ENCODE measurements around the gene NBAS. TPM values are rescaled to one million over a fixed set of nuclear protein-coding genes. Genes with fewer than 3 reads are reported as not detected.

The NBAS gene
- total RNA-seq, 1 donor from 2014 or later = 61.6 TPM

- Mint-ChIP-seq H3K9me3 (peaks cover 3% of the 10 kb centered on the region), H3K36me3 (ENCODE audit: low read depth) (peaks cover under 1% of the 10 kb centered on the region), H3K27ac (ENCODE audit: unreplicated experiment) (no peak overlapping the region), H3K4me3 (no peak overlapping the region), H3K27me3 (ENCODE audit: low read depth) (no peaks in the 10 kb centered on the region), H3K4me1 (peaks cover 24% of the 10 kb centered on the region)
- TF ChIP-seq CTCF (conservative IDR thresholded peaks at IDR 0.05) = no peak
- no peak for DNase-seq (ENCODE audit: low read depth, low spot score)
These were observed 413.5 kb downstream of the NBAS start for GRCh38 chr2:15147591-15147990.

DNA sequence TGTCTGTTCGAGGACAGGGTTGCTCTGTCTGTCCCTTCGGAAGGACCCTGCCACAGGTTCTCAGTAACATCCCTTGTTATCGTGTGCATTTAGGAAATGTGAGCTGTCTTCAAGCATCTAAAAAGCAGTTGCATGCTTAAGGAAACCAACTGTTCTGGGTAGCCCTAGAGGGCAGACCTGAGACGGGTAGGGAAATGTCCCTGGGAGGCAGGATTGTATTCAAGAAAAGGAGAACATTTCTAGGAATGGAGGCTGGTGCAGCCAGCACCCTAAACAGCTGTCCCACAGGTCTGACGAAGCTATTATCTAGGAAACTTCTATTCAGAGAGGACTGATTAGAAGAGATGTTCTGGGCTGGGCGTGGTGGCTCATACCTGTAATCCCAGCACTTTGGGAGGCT lies 414.2 kb downstream of the NBAS start:
- no peaks in the 10 kb centered on the region for H3K27me3 Mint-ChIP-seq (ENCODE audit: low read depth)
- H3K27ac Mint-ChIP-seq (ENCODE audit: unreplicated experiment) = no peak overlapping the region
- peaks cover 29% of the 10 kb centered on the region for H3K4me1 Mint-ChIP-seq
- DNase-seq (ENCODE audit: low read depth, low spot score) = no peak
- no peak overlapping the region for H3K4me3 Mint-ChIP-seq
- no peaks in the 10 kb centered on the region for H3K36me3 Mint-ChIP-seq (ENCODE audit: low read depth)
- peaks cover 3% of the 10 kb centered on the region for H3K9me3 Mint-ChIP-seq
- TF ChIP-seq CTCF (conservative IDR thresholded peaks at IDR 0.05) = no peak

- Mint-ChIP-seq H3K27me3 (ENCODE audit: low read depth) (no peaks in the 10 kb centered on the region), H3K4me3 (no peak overlapping the region), H3K36me3 (ENCODE audit: low read depth) (no peaks in the 10 kb centered on the region), H3K4me1 (peaks cover 31% of the 10 kb centered on the region), H3K27ac (ENCODE audit: unreplicated experiment) (no peak overlapping the region), H3K9me3 (no peaks in the 10 kb centered on the region)
- TF ChIP-seq CTCF (conservative IDR thresholded peaks at IDR 0.05) = no peak
- no peak for DNase-seq (ENCODE audit: low read depth, low spot score)
These were observed 415.2 kb downstream of the NBAS start for GRCh38 chr2:15145919-15146318.

- Mint-ChIP-seq H3K27ac (ENCODE audit: unreplicated experiment) (no peak overlapping the region), H3K27me3 (ENCODE audit: low read depth) (no peaks in the 10 kb centered on the region), H3K4me3 (no peak overlapping the region), H3K9me3 (no peaks in the 10 kb centered on the region), H3K4me1 (peaks cover 31% of the 10 kb centered on the region), H3K36me3 (ENCODE audit: low read depth) (no peaks in the 10 kb centered on the region)
- no peak for DNase-seq (ENCODE audit: low read depth, low spot score)
- TF ChIP-seq CTCF (conservative IDR thresholded peaks at IDR 0.05) = no peak
These were observed 415.9 kb downstream of the NBAS start for GRCh38 chr2:15145046-15145817.

GRCh38 chr2:15142069-15142689 lies 419.0 kb downstream of the NBAS start:
- DNase-seq (ENCODE audit: low read depth, low spot score) = no peak
- Mint-ChIP-seq H3K36me3 (ENCODE audit: low read depth) (no peaks in the 10 kb centered on the region), H3K4me3 (no peak overlapping the region), H3K9me3 (no peaks in the 10 kb centered on the region), H3K27ac (ENCODE audit: unreplicated experiment) (no peak overlapping the region), H3K4me1 (peaks cover 31% of the 10 kb centered on the region), H3K27me3 (ENCODE audit: low read depth) (no peaks in the 10 kb centered on the region)
- TF ChIP-seq CTCF (conservative IDR thresholded peaks at IDR 0.05) = no peak
